Ovary (tissue), 3 donors: ENCODE results near the gene CEBPE.

Source experiments
- POLR2A ChIP-seq: fragments of 450-650 bp; IDR thresholded peaks from one replicate; pipeline ENCODE4 v1.6.1; 2017; ENCODE audit warnings: antibody characterized with exemption, mild to moderate bottlenecking, moderate library complexity
- TF ChIP-seq, protein P1 (sequence below), 3 donors: fragments of 450-650 bp in 2 of 3; fragments of 200-600 bp in 1 of 3; IDR thresholded peaks; one replicate each; pipeline versions ENCODE4 v1.5.1 to v1.8.0; 2016 to 2022; ENCODE audit warnings: antibody characterized with exemption in 3 of 3, mild to moderate bottlenecking in 1 of 3
- donor health status: DM: no; HTN: no; CAD: no.

DNA sequence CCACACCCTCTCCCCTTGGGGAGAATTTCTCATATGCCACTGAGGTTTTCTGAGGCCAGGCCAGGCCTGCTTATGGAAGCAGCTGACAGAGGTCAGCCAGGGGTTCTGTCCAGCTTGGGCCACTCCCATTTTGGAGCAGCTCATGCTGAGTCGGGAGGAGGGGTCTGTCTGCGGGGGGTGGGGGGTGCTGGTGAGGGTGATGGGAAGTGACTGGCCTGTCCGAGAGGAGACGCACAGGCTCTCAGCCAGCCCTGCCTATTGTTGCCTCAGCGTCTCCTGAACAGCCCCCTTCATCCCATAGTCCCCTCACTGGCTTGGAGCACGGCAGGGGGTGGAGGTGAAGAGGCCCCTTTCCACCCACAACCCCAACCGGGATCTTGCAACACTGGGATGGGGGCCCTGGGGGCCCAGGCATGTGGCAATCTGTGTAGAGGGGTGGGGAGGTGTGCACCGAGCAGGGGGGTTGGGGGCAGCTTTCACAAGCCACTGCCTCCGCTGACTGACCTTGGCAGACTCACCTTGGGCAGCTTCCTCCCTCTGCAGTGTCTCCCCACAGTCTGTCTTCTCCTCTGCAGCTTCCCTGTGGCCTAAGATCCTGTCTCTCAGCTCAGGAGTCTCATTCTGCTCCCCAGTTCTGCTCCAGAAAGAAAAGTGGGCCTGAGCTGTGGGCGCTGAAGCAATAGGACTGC, 5.5 kb downstream of the CEBPE start:
- TF ChIP-seq, protein P1, sequence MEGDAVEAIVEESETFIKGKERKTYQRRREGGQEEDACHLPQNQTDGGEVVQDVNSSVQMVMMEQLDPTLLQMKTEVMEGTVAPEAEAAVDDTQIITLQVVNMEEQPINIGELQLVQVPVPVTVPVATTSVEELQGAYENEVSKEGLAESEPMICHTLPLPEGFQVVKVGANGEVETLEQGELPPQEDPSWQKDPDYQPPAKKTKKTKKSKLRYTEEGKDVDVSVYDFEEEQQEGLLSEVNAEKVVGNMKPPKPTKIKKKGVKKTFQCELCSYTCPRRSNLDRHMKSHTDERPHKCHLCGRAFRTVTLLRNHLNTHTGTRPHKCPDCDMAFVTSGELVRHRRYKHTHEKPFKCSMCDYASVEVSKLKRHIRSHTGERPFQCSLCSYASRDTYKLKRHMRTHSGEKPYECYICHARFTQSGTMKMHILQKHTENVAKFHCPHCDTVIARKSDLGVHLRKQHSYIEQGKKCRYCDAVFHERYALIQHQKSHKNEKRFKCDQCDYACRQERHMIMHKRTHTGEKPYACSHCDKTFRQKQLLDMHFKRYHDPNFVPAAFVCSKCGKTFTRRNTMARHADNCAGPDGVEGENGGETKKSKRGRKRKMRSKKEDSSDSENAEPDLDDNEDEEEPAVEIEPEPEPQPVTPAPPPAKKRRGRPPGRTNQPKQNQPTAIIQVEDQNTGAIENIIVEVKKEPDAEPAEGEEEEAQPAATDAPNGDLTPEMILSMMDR (IDR thresholded peaks at IDR 0.05), result no peak
- TF ChIP-seq POLR2A, result no peak
